Spleen (tissue), 7 donors: ENCODE data around the gene SNU13.
"Not testable (repeated sequence)": the region's sequence is repeated elsewhere in the genome, so short reads cannot be mapped to it uniquely, and the experiment has no call there.

Experiments used
- CTCF ChIP-seq, 11 experiments: fragments of 200-600 bp in 7 of 11; fragments of 450-650 bp in 4 of 11; sonication (generic) in 4 of 11; IDR thresholded peaks in 8 of 11; conservative IDR thresholded peaks in 3 of 11; 1 replicate in 7 of 11; 2 replicates in 4 of 11; pipeline versions ENCODE4 v1.4.0 to v1.8.0; 2016 to 2021; ENCODE audit warnings: antibody characterized with exemption in 11 of 11, inconsistent platforms in 4 of 11, mild to moderate bottlenecking in 1 of 11
- POLR2A ChIP-seq, 3 donors: fragments of 450-650 bp; IDR thresholded peaks; one replicate each; pipeline ENCODE4 v1.5.1; 2017; ENCODE audit warnings: antibody characterized with exemption in 3 of 3, mild to moderate bottlenecking in 1 of 3
- donor health status: DM: no; HTN: no; CAD: no; lungs with moderate emphysema.
- donor health status: DM: no; HTN: no; CAD: no.
- donor health status: DM: no; HTN: no; CAD: no.

- not testable (repeated sequence) for TF ChIP-seq POLR2A (IDR thresholded peaks at IDR 0.05); CTCF (IDR thresholded peaks at IDR 0.05 in 8 of 11, conservative IDR thresholded peaks at IDR 0.05 in 3 of 11)
These were observed 54.1 kb downstream of the SNU13 start for GRCh38 chr22:41634610-41635009.
